ENCODE measurements around the gene CENPO.
"Not testable (repeated sequence)": the region's sequence is repeated elsewhere in the genome, so short reads cannot be mapped to it uniquely, and the experiment has no call there.

Gene CENPO

GRCh38 chr2:24788816-24789215 lies 4.4 kb upstream of the CENPO start:
- FAIRE-seq = no peak
- DNase-seq (ENCODE audit: low spot score) = no peak

DNA sequence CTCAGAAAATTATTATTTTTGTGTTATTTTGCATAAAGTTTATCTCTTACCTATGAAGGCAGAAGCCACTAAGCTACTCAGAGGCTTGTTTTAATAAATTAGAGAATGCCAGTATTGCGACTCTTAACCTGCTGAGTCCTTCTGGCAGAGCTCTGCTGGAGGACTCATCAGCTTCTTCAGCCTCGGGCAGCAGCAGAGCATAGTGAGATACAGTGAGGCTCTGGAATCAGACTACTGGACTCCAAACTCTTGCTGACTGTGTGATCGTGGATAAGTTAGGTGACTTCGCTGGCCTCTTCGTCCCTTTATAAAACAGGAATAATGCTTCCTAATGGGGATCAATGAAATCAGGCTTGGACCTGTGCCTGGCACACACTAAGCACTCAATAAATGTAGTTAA lies 1.8 kb upstream of the CENPO start:
- FAIRE-seq (no peak), DNase-seq (ENCODE audit: low spot score) (no peak)

GRCh38 chr2:24792542-24792873 lies 717 bp upstream of the CENPO start:
- no peak for FAIRE-seq
- no peak for DNase-seq (ENCODE audit: low spot score)

- no peak for FAIRE-seq
- peak; percentile 14 for DNase-seq (ENCODE audit: low spot score)
These were observed 673 bp downstream of the CENPO start for GRCh38 chr2:24793761-24794435.

- FAIRE-seq = no peak
These were observed 4.4 kb downstream of the CENPO start for GRCh38 chr2:24797644-24798043.

DNA sequence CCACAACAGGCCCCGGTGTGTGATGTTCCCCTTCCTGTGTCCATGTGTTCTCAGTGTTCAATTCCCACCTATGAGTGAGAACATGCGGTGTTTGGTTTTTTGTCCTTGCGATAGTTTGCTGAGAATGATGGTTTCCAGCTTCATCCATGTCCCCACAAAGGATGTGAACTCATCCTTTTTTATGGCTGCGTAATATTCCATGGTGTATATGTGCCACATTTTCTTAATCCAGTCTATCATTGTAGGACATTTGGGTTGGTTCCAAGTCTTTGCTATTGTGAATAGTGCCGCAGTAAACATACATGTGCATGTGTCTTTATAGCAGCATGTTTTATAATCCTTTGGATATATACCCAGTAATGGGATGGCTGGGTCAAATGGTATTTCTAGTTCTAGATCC lies 7.3 kb downstream of the CENPO start:
- not testable (repeated sequence) for FAIRE-seq; DNase-seq (ENCODE audit: low spot score)

More at GRCh38 chr2:24797644-24798043, 4.4 kb downstream of the CENPO start:
- no peak for DNase-seq (ENCODE audit: low spot score)

DNA sequence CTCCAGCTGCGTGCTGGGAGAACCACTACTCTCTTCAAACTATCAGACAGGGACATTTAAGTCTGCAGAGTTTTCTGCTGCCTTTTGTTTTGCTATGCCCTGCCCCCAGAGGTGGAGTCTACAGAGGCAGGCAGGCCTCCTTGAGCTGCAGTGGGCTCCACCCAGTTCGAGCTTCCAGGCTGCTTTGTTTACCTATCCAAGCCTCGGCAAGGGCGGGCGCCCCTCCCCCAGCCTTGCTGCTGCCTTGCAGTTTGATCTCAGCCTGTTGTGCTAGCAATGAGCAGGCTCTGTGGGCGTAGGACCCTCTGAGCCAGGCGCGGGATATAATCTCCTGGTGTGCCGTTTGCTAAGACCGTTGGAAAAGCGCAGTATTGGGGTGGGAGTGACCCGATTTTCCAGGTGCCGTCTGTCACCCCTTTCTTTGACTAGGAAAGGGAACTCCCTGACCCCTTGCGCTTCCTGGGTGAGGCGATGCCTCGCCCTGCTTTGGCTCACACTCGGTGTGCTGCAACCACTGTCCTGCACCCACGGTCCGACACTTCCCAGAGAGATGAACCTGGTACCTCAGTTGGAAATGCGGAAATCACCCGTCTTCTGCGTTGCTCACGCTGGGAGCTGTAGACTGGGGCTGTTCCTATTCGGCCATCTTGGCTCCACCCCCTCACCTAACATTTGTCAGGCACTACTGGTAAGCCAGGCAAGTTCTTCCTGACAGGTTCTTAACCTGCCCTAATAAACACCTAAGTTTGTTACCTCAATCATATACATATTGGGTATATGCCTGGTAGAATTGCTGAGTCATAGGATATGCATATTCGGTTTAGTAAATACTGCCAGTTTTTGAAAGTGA lies 12.8 kb downstream of the CENPO start:
- FAIRE-seq; DNase-seq (ENCODE audit: low spot score): not testable (repeated sequence)

DNA sequence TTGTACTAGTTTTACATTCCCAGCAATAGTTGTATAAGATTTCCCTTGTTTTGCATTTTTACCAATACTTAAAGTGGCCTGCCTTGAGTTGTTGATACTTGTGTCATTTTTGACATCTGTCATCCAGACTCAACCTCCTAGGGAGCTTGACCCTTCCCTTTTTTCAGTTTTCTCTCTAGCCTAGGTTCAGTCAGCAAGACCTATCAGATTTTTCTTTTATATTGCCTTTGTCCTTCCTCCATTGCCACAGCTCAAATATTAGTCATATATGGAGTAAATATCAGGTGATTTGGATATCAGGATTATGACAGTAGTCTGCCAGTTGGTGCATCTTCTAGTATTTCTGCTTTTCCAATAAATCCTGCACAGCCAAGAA lies 13.4 kb downstream of the CENPO start:
- no peak for FAIRE-seq
- no peak for DNase-seq (ENCODE audit: low spot score)

DNA sequence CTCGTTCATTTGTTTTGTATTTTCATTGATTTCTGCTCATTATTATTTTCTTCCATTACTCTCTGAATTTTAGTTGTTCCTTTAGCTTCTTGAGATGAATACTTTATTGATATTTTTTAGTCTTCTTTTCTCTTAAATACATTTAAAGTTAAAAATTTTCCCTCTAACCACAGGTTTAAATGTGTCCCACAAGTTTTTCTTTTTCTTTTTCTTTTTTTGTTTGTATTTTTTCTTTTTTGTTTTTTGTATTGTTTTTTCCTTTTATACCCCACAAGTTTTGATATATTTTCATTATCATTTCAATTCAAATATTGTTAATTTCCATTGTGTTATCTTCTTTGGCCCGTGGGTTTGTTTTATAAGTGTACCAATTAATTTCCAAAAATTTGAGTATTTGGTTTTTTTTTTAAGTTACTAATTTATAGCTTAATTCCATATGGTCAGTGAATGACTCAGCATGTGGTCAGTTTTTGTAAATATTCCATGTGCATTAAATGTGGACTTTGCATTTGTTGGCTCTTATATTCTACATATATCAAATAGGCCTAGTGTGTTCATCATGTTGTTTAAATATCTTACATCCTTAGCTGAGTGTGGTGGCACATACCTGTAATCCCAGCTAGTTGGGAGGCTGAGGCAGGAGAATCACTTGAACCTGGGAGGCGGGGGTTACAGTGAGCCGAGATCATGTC lies 16.2 kb downstream of the CENPO start:
- DNase-seq (ENCODE audit: low spot score) = peak; percentile 17
- peak; percentile 74 for FAIRE-seq

GRCh38 chr2:24813691-24814137 lies 20.5 kb downstream of the CENPO start:
- no peak for DNase-seq (ENCODE audit: low spot score)
- no peak for FAIRE-seq

DNA sequence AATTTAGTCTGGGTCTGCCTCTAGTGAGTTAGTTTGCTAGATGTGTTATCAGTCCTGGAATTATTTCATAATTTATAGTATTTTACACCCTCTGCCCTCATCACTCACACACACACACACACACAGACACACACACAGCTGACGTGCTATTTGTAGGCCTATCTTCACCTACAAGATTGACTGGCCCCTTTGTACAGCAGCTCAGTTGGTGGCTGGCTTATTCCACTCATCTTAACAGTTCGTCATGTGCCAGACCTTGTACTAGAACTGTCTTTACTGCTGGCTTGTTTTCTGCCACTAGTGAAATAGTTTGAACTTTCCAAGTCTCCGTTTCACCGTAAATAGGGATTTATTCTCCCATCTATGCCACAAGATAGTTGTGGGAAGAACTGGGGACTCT lies 21.3 kb downstream of the CENPO start:
- FAIRE-seq = no peak
- DNase-seq (ENCODE audit: low spot score) = no peak

- DNase-seq (ENCODE audit: low spot score) = no peak
- FAIRE-seq = no peak
These were observed 21.9 kb downstream of the CENPO start for GRCh38 chr2:24815171-24815570.

DNA sequence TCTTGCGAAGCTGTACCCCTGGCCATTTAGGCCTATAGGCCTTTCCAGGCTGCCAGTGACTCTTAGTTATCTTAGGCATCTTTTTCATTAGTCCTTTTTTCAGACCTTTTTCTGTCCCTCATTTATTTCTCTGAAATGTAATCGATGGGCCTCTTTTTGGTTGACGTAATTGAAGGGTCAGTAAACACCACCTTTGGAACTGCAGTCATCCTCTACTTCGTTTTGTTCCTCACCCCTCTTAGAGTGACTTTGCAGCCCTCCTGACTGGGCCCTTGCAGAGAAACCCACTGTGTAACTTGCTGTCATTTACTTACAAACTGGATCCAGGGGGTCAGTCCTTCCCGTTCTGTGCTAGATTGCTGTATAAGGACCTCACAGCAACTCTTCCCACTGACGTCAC lies 23.2 kb downstream of the CENPO start:
- DNase-seq (ENCODE audit: low spot score) = no peak
- no peak for FAIRE-seq

- FAIRE-seq (peak; percentile 37), DNase-seq (ENCODE audit: low spot score) (peak; percentile 43)
These were observed 23.7 kb downstream of the CENPO start for GRCh38 chr2:24816884-24817283.

GRCh38 chr2:24818721-24819167 lies 25.5 kb downstream of the CENPO start:
- no peak for FAIRE-seq
- no peak for DNase-seq (ENCODE audit: low spot score)

DNA sequence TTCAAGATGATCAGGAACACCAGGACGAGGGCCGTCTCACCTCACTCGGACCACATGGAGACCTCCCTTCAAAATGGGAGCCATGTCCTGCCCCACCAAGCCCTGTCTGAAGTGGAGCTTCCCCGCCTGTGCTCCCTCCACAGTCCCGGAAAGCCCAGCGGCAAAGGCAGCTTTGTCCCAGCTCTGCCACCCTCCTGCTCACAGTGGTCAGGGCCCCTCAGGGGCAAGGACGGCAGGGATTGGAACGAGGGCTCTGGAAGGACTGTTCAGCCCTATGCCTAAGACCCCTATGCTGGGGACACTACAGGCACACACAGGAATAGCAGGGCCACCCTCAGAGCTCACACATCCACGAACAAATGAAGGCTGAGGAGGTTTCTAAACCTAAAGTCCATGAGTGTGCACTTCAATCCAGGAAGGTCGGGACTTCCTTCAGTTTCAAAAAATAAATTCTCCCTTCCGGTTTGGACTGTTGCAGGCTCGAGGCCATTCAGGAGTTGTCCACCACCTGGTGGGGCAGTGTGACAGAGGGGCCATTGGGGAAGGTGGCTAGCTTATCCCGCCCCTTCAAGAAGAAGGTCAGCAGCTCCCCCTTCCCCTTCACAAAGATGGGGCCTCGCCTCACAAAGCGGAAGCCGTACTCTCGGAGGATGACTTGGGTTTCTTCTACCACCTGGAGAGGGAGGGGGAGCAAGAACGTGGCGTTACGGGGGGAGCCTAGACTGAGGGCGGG lies 26.4 kb downstream of the CENPO start:
- DNase-seq (ENCODE audit: low spot score) (no peak), FAIRE-seq (no peak)

GRCh38 chr2:24820175-24820513 lies 26.9 kb downstream of the CENPO start:
- DNase-seq (ENCODE audit: low spot score) (no peak), FAIRE-seq (no peak)

GRCh38 chr2:24820598-24821432 lies 27.6 kb downstream of the CENPO start:
- DNase-seq (ENCODE audit: low spot score) (no peak), FAIRE-seq (no peak)

- FAIRE-seq (no peak), DNase-seq (ENCODE audit: low spot score) (no peak)
These were observed 28.2 kb downstream of the CENPO start for GRCh38 chr2:24821433-24821891.

DNA sequence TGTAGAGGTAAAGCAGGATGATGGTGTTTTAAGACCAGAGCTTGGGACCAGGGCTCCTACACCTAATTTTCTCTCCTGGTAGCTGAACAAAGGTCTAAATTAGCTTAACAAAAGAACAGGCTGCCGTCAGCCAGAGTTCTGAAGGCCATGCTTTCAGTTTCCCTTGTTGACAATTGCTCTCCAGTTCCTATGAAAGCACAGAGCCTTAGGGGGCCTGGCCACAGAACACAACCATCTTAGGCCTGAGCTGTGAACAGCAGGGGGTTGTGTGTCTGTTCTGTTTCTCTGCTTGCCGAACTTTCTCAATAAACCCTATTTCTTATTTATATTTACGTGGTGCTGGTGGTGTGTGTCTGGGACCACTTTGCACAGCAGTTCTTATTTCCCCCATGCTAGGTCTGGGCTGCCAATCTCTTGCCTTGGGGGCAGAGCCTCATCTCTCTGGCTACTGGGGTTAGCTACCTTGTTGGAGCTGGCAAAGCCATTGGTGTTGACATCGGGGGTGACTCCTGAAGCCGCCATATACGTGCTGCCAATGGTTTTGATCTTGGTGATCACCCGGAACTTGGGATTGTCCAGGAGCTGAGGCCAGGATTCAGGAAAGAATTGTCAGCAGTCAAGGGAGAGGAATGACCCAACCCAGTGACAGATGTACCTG lies 29.0 kb downstream of the CENPO start:
- DNase-seq (ENCODE audit: low spot score) (no peak), FAIRE-seq (no peak)

All from RCC 7860 (cell line).